DND-41 (cell line): Measurements from ENCODE around the gene PDE4B.

Experiments used
- ATAC-seq: fragments of 200-7000 bp; cut with Tn5 transposase; 3 replicates; pipeline ENCODE4 v1.9.1; 2021; ENCODE audit warnings: low read depth; ENCODE audit not compliant: insufficient read depth
- DNase-seq: peaks from one replicate; pipeline ENCODE4 v3.0.0-alpha.2; 2020
- H2AFZ ChIP-seq: 2 replicates; pipeline ENCODE4 v1.6.0; 2012; ENCODE audit warnings: low read depth, low read length
- H3K27ac ChIP-seq: 2 replicates; pipeline ENCODE4 v1.5.1; 2012; ENCODE audit warnings: low read length, inconsistent platforms
- H3K27me3 ChIP-seq: fragments of 200-600 bp; sonication (generic); 2 replicates; pipeline ENCODE4 v1.6.0; 2012; ENCODE audit warnings: low read length, mild to moderate bottlenecking, inconsistent platforms; ENCODE audit not compliant: insufficient read depth, poor library complexity
- H3K36me3 ChIP-seq: 2 replicates; pipeline ENCODE4 v1.5.1; 2012; ENCODE audit warnings: low read length, inconsistent platforms; ENCODE audit not compliant: insufficient read depth
- H3K4me1 ChIP-seq: 2 replicates; pipeline ENCODE4 v1.5.1; 2012; ENCODE audit warnings: mild to moderate bottlenecking, low read length; ENCODE audit not compliant: insufficient read depth
- H3K4me2 ChIP-seq: 2 replicates; pipeline ENCODE4 v1.6.0; 2012; ENCODE audit warnings: mild to moderate bottlenecking, moderate library complexity, low read length, inconsistent platforms; ENCODE audit not compliant: insufficient read depth
- H3K4me3 ChIP-seq, 2 experiments: fragments of 200-600 bp in 1 of 2; shearing (Covaris generic) in 1 of 2; 2 replicates each; pipeline ENCODE4 v1.5.1; 2012 to 2016; ENCODE audit warnings: inconsistent platforms in 2 of 2, low read length in 2 of 2, mild to moderate bottlenecking in 2 of 2, low read depth in 1 of 2, moderate library complexity in 1 of 2
- H3K79me2 ChIP-seq: 2 replicates; pipeline ENCODE4 v1.6.0; 2012; ENCODE audit warnings: low read length, inconsistent platforms; ENCODE audit not compliant: insufficient read depth
- H3K9ac ChIP-seq: 2 replicates; pipeline ENCODE4 v1.6.0; 2012; ENCODE audit warnings: low read depth, mild to moderate bottlenecking, inconsistent platforms, low read length, moderate library complexity
- H3K9me3 ChIP-seq: 2 replicates; pipeline ENCODE4 v1.5.1; 2012; ENCODE audit warnings: low read length, moderate library complexity, mild to moderate bottlenecking, inconsistent platforms; ENCODE audit not compliant: insufficient read depth, severe bottlenecking
- H4K20me1 ChIP-seq: 2 replicates; pipeline ENCODE4 v1.6.0; 2012; ENCODE audit warnings: low read length; ENCODE audit not compliant: insufficient read depth
- CTCF ChIP-seq: IDR thresholded peaks from 2 replicates; pipeline ENCODE4 v1.5.1; 2012; ENCODE audit warnings: borderline replicate concordance, low read length, moderate library complexity, mild to moderate bottlenecking; ENCODE audit not compliant: poor library complexity, severe bottlenecking; ENCODE audit errors: extremely low read depth
- EZH2 ChIP-seq: IDR thresholded peaks from 3 replicates; pipeline ENCODE4 v1.6.1; 2012; ENCODE audit warnings: borderline replicate concordance, low read depth, mild to moderate bottlenecking, moderate library complexity, low read length, inconsistent platforms; ENCODE audit not compliant: severe bottlenecking

Gene PDE4B

GRCh38 chr1:66028035-66028434, 235.3 kb downstream of the PDE4B start:
- H2AFZ ChIP-seq, result no peak overlapping the region
- no peak overlapping the region for H3K4me2 ChIP-seq
- no peak overlapping the region for H3K27ac ChIP-seq
- H3K27me3 ChIP-seq, result no peaks in the 10 kb centered on the region
- no peak overlapping the region for H3K4me3 ChIP-seq
- ATAC-seq (no peak), DNase-seq (no peak)
- no peak for TF ChIP-seq CTCF
- TF ChIP-seq EZH2, result no peak
- H4K20me1 ChIP-seq, result no peaks in the 10 kb centered on the region
- no peaks in the 10 kb centered on the region for H3K79me2 ChIP-seq
- H3K9ac ChIP-seq, result no peak overlapping the region
- H3K4me1 ChIP-seq, result no peaks in the 10 kb centered on the region
- no peaks in the 10 kb centered on the region for H3K36me3 ChIP-seq
- no peaks in the 10 kb centered on the region for H3K9me3 ChIP-seq

GRCh38 chr1:66033781-66034180, 241.1 kb downstream of the PDE4B start:
- no peak for TF ChIP-seq CTCF
- no peak for TF ChIP-seq EZH2

GRCh38 chr1:66035616-66036245, 243.0 kb downstream of the PDE4B start:
- no peak overlapping the region for H3K4me3 ChIP-seq
- H3K4me2 ChIP-seq, result no peak overlapping the region
- TF ChIP-seq EZH2 (no peak), CTCF (no peak)
- no peak overlapping the region for H3K27ac ChIP-seq
- DNase-seq (no peak), ATAC-seq (no peak)
- H4K20me1 ChIP-seq, result no peaks in the 10 kb centered on the region
- H3K9me3 ChIP-seq, result no peaks in the 10 kb centered on the region
- no peaks in the 10 kb centered on the region for H3K4me1 ChIP-seq
- no peak overlapping the region for H3K9ac ChIP-seq
- H3K27me3 ChIP-seq, result no peaks in the 10 kb centered on the region
- H2AFZ ChIP-seq, result no peak overlapping the region
- no peaks in the 10 kb centered on the region for H3K36me3 ChIP-seq
- H3K79me2 ChIP-seq, result no peaks in the 10 kb centered on the region

More at GRCh38 chr1:66033781-66034180, 241.1 kb downstream of the PDE4B start:
- Histone ChIP-seq H3K4me1 (no peaks in the 10 kb centered on the region), H3K27me3 (no peaks in the 10 kb centered on the region), H2AFZ (no peak overlapping the region), H3K36me3 (no peaks in the 10 kb centered on the region), H3K4me2 (no peak overlapping the region), H4K20me1 (no peaks in the 10 kb centered on the region), H3K79me2 (no peaks in the 10 kb centered on the region), H3K9me3 (no peaks in the 10 kb centered on the region), H3K4me3 (no peak overlapping the region), H3K9ac (no peak overlapping the region), H3K27ac (no peak overlapping the region)
- no peak for ATAC-seq
- DNase-seq, result no peak

GRCh38 chr1:66041654-66042053, 249.0 kb downstream of the PDE4B start:
- no peaks in the 10 kb centered on the region for H3K4me1 ChIP-seq
- H3K79me2 ChIP-seq, result no peaks in the 10 kb centered on the region
- no peaks in the 10 kb centered on the region for H3K36me3 ChIP-seq
- H4K20me1 ChIP-seq, result no peaks in the 10 kb centered on the region
- no peak overlapping the region for H3K27ac ChIP-seq
- DNase-seq, result no peak
- no peak for TF ChIP-seq EZH2
- no peak for TF ChIP-seq CTCF
- no peak overlapping the region for H3K4me3 ChIP-seq
- no peak for ATAC-seq
- H3K4me2 ChIP-seq, result no peak overlapping the region
- H2AFZ ChIP-seq, result no peak overlapping the region
- H3K27me3 ChIP-seq, result no peaks in the 10 kb centered on the region
- H3K9me3 ChIP-seq, result no peaks in the 10 kb centered on the region
- H3K9ac ChIP-seq, result no peak overlapping the region
